ENCODE data around the gene NLRC5. TPM values are rescaled to one million over a fixed set of nuclear protein-coding genes. Genes with fewer than 3 reads are reported as not detected.

The NLRC5 gene
- total and polyA plus RNA-seq, 2 donors (not counting 3 experiments of a cell fraction or from before 2014, with no cell fraction given): 7.4 to 26.3 TPM

GRCh38 chr16:57022445-57022844 lies 33.1 kb downstream of the NLRC5 start:
- POLR2A ChIA-PET: no interaction called here
- CTCF ChIA-PET: interaction anchor here (1.1 to 2.0 kb wide), 2 partner anchors 24 to 193 kb away, joined by 3 to 9 read pairs; no protein-coding TSS in a partner anchor
- H3K9ac ChIP-seq (replicated peaks; ENCODE audit: extremely low read depth, insufficient read depth, low read length): no peak overlapping the region
- DNase-seq (ENCODE audit: low read depth, low spot score) (no peak), FAIRE-seq (no peak)
- no peaks in the 10 kb centered on the region for H3K9me1 ChIP-seq (replicated peaks; ENCODE audit: control insufficient read depth, extremely low read depth, insufficient read depth, low read length)
- intact Hi-C loops (cut with micrococcal nuclease) (no loop called here), dilution Hi-C loops (cut with MboI; ENCODE audit: extremely low pct_ligation_motif_present, low sequenced_read_pairs) (no loop called here)
- H3K36me3 ChIP-seq (ENCODE audit: control insufficient read depth in 2 of 2, extremely low read depth in 1 of 2, insufficient read depth in 2 of 2, low read length in 2 of 2): no peaks in the 10 kb centered on the region
- H3K9me3 ChIP-seq (replicated peaks; ENCODE audit: control insufficient read depth, insufficient read depth, low read length): no peaks in the 10 kb centered on the region
- no TSS peak for BruUV-seq (replicated peaks)
- H3K4me1 ChIP-seq (ENCODE audit: control insufficient read depth, extremely low read depth, insufficient read depth, low read length): peaks cover 3% of the 10 kb centered on the region
- no peaks in the 10 kb centered on the region for H3K79me2 ChIP-seq (ENCODE audit: control insufficient read depth, insufficient read depth, low read length)
- H3K27ac ChIP-seq (ENCODE audit: insufficient read depth, low read depth, low read length): no peak overlapping the region
- no peak overlapping the region for H3K4me3 ChIP-seq (replicated peaks in 1 of 3; ENCODE audit: insufficient read depth in 1 of 3, low read depth in 1 of 3, low read length in 3 of 3)
- H3K4me2 ChIP-seq (ENCODE audit: insufficient read depth, low read length): no peak overlapping the region
- H4K20me1 ChIP-seq (replicated peaks; ENCODE audit: control insufficient read depth, extremely low read depth, insufficient read depth, low read length): no peaks in the 10 kb centered on the region
- TF ChIP-seq EZH2 (IDR thresholded peaks at IDR 0.05; ENCODE audit: borderline replicate concordance, low read depth, low read length, severe bottlenecking) (no peak), POLR2AphosphoS5 (IDR thresholded peaks at IDR 0.05; ENCODE audit: insufficient read depth, low read depth, low read length) (no peak), GATA2 (IDR thresholded peaks at IDR 0.05; ENCODE audit: insufficient read depth, insufficient read length, low read depth, low read length) (no peak), JUN (IDR thresholded peaks at IDR 0.05; ENCODE audit: borderline replicate concordance, insufficient read depth, insufficient read length, low read depth) (no peak), POLR2A (IDR thresholded peaks at IDR 0.05; ENCODE audit: low read depth, low read length) (no peak), MAX (IDR thresholded peaks at IDR 0.05; ENCODE audit: insufficient read depth, insufficient read length) (no peak), CTCF (IDR thresholded peaks at IDR 0.05; ENCODE audit: extremely low read depth in 1 of 2, insufficient read depth in 1 of 2, low read depth in 1 of 2, low read length in 2 of 2) (no peak), MYC (IDR thresholded peaks at IDR 0.05; ENCODE audit: low read depth, low read length) (no peak), FOS (IDR thresholded peaks at IDR 0.05; ENCODE audit: borderline replicate concordance, insufficient read depth, low read length) (no peak)
- no peaks in the 10 kb centered on the region for H3K27me3 ChIP-seq (ENCODE audit: control insufficient read depth in 2 of 2, insufficient read depth in 2 of 2, low read length in 2 of 2)
- no peak overlapping the region for H2AFZ ChIP-seq (ENCODE audit: low read depth, low read length)

Measured in endothelial cell of umbilical vein (primary cell).